ENCODE measurements around the gene PPP1R27.

Gene PPP1R27

GRCh38 chr17:81834831-81835267 is at the start of gene PPP1R27:
Gene PPP1R27 (minus strand): TSS chr17:81835050. CDS start chr17:81834953, 97 bp downstream.
- no peak for FAIRE-seq

DNA sequence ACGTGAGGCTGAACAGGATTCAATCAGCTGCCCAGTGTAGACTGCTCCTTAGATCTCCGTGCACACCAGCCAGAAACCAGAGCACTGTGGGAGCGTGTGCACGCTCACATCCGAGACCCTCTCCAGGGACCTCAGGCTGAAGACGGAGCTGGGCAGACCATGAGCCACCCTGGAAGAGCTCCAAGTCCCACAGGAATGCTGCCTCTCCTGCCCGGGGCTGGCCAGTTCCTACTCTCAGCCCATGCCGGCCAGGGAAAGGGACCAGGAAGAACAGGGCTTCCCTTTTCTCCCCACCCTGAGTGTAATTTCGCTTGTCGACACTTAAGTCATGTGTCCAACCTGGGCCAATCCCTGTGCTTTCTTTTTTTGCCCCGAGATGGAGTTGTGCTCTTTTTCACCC is 49.7 kb upstream of the PPP1R27 start:
- FAIRE-seq, result no peak

DNA sequence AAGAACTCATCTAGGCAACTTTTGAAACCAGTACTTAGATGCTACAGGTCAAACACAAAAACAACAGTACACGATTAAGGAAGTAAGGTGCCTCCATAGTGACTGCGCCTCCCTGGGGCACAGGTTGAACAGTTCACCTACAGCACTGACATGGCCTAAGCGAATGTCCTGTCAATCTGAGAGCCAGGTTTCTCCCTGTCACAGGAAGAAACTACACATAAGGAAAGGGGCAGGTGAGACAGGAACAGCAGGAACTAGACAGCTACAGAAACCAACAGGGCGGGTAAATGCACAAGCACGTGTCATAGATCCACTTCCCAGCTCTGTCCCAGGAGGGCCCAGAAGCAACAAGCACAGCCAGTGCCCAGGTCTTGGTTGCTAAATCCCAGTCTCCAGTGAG is 44.3 kb upstream of the PPP1R27 start:
- no peak for FAIRE-seq

- no peak for FAIRE-seq
These were observed 43.4 kb upstream of the PPP1R27 start for GRCh38 chr17:81878294-81878693.

DNA sequence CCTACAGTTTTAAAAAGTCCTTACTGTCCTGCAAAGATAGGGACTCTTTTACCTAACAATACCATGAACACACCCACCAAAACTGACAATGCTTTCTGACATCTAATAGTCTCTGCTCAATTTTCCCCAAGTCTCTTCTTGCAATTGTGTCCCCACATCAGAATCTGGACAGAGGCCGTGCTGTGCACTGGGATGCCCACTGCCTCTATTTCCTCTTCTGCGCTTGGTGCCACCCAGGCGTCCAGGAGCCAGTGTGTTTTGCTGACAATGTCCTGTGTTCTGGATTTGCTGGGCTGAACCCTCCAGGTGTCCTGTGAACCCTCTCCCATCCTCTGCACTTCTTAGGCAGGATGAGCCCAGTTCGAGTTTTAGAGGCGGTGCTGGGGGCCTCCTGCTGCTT is 42.7 kb upstream of the PPP1R27 start:
- no peak for FAIRE-seq

DNA sequence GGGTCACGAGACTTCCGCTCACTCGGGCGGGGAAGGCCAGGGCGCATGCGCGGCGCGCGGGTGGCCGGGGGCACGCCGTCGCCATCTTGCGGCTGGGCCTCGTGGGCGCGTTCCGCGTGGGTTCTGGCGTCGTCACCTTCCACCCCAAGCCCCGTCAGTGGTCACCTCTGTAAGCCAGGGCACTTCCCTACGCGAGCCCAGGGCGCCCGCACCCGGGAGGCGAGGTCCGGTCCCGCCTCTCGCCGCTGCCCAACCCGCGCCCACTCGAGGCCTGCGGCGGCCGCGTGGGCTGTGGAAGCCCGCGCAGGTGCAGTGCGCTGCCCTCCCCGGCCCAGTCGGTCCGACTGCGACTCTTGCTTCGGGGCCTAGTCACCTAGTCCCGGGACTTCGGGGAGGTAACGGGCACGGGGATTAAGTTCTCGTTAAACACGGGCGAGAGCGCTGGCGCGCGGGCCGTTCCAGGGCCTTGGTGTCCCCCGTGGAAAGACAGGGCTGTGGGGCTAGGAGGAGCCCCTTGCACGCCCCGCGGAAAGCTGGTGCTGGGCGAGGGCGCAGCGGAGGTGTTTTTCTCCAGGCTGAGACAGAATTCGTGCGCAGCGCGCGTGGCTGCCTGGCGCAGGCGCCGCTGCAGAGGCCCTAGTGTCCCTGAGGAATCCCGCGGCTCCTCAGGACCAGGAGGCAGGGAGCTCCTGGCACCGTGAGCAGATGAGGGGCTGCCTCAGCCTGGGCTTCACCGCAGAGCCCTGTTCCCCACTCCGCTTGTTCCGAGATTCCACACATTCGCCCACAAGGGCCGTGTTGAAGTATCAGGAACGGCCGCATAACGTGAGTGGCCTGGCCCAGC is 36.8 kb upstream of the PPP1R27 start:
- no peak for FAIRE-seq

DNA sequence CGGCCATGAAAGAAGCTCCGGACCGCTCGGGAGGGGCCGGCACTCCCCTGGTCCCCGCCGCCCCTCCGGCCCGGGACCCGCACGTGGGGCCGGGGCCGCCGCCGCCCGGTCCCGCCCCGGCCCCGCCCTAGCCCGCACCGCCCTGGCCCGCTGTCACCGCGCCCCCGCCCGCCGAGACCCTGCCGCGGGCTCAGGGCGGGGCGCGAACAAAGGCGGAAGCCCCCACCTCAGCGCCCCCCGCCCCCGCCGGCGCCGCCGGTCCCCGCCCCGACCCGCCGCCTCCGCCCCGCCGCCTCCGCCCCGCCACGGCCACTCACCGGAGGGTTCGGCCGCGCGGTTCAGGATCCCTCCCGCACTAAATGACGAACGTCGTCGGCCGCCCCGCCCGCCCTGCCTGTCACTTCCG is 36.1 kb upstream of the PPP1R27 start, which contains the start of gene ARHGDIA:
Gene ARHGDIA (minus strand): TSS at position 357 of the 406 bp plus-strand sequence. CDS start 1,407 bp downstream, outside the sequence.
- no peak for FAIRE-seq

- no peak for FAIRE-seq
These were observed 35.5 kb upstream of the PPP1R27 start for GRCh38 chr17:81870131-81870980.

DNA sequence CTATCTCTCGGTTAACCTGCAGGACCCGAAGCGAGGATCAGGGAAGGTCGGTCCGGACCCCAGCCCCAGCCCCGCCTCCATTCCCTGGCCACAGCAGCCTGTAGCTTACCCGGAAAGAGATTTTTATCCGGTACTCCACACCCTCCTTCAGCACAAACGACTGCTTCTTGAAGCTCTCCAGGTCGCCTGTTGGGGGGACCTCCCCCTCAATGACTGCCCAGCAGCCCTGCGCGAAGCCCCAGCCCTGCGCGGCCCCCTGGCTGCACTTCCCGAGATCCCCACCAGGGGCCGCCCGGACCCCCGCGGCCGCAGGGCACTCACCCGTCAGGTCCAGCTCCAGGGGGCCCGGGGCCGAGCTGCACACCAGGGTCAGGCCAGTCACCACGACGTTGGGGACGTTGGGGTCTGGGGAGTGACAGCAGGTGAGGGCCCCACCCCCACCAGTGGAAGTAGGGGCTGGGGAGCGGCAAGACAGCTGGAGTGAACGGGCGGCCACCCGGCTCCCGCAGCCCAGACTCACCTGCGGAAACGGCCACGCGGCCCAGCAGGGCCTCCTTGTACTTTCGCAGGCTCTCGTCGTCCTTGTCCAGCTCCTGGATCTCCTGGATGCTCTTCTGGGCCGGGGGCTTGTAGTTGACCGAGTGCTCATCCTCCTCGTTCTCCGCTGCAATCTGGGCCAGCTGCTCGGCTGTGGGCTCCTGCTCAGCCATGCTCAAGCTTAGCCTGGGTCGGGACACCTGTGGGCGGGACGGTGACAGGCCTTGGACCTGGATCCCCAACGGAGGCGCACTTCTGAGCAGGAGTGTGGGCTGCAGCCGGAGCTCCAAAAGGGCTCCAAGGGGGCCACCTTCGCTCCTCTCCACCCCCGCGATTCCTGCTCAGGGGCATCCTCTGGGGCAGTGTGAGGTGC is 34.6 kb upstream of the PPP1R27 start:
- no peak for FAIRE-seq

DNA sequence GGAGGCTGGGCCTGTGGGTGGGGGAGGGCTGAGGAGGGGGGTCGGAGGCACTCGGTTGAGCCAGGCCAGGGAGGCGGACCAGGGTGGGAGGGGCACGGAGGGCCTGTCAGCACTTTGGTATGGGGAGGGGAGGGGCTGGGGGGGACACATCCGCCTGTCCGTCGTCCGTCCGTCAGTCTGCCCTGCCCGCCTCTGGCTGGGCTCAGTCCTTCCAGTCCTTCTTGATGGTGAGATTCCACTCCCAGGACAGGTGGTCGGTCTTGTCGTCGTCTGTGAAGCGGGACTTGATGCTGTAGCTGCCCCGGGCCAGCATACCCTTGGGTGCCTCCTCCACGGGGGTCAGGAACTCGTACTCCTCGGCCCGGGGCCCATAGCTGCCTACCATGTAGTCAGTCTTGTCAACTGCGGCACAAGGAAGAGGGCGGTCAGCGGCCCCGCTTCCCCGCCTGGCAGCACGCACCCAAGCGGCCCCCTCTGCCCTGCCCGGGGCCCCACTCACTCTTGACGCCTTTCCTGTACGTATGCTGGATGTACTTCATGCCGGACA is 33.9 kb upstream of the PPP1R27 start:
- FAIRE-seq, result no peak

- FAIRE-seq, result no peak
These were observed 33.3 kb upstream of the PPP1R27 start for GRCh38 chr17:81867991-81868673.

DNA sequence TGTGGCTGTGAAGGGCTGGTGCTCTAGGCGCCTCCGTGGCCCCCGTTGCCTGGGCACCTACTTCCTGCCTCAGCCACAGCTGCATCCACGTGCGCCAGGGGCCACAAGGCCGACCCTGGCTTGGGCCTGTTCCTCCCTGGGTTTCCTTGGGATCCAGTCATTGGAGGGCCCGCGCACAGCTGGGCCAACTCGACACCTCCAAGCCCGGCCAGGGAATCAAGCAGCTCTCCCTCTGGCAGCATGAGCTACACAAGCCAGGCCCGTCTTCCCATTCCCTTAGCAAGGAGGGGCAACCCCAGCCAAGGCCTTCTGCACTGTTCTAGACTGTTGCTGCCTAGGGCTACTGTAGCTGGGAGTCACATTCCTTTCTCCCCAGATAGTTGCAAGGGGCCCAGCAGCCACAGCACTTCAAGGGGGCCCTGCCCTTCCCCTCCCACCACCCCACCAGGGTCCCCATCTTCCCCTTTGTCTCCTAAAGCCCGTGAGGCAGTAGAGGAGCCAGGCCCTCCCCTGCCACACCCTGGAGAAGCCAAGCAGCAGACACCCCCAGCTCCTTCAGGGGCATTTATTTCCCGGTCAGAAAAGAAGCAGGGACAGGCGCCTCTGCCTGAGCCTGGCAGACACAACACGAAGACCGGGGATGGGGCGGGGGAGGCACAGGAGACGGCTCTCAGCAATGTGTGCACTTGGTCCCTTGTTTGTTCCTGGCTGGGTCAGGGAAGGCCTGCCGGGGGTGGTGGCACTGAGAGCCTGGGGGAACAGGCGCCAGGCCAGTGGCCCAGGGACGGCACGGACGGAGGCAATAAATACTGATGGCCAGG is 32.5 kb upstream of the PPP1R27 start:
- FAIRE-seq, result no peak

DNA sequence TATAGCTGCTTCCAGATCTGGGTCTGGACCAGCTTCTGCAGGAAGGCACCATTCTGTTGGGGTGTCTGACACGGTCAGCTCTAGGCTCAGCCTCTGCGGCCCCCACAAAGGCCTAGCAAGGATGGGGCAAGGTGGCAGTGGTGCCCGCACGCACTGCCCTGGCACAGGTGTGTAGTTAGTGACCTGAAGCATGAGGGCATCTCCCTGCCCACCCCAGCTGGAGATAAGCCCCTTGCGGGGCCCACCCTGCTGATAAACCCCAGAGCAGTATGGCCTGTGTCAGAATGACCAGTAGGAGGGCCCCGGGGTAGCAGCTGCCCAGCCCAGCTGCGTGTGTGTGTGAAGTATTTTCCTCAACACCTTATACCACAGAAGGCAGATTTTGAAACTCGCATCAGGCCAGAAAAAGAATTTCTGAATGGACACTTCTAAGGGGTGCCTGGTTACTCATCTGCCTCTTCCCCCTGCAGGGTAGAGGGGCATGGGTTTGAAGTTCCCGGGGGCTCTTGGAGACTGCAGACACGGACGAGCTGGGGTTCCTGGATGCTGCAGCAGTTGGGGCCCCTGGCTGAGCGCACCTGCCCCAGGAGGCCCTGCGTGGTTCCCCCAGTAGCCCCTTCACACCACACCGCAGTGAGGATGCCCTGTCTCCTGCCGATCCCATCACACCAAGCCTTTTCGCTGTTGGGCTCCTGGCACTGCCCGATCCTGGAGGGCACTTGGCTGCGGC is 31.8 kb upstream of the PPP1R27 start:
- no peak for FAIRE-seq

DNA sequence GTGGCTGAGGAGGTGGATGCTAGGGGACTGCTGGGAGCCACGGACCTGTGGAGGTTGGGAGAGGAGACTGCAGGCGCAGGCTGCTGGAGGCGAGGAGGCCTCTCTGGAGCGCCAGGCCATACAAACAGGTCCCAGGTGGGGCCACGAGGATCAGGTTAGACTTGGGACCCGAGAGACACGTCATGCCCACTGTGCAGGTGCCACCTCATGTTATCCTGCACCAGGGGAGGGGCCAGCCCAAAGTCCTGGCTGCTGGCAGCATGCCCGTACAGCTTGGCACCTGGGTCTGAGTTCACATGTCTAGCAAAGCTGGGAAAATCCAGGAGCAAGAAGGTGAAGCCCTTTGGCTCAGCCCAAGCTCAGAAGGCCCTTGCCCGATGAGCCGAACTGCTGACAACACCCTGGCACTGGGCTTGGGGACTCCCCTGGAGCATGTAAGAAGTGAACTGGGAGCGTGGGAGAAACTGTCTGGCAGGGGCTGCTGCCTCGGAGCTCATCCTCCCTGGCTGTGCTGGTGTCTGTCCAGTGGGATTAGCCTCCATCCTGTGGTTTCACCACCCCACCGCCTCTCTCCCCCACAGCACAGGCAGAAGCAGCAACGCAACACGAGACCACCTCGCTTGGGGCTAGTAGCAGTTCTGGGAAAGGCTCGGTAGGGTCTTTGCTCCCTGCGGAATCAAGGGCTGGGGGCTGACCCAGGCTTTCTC is 31.0 kb upstream of the PPP1R27 start:
- FAIRE-seq, result no peak

- FAIRE-seq, result no peak
These were observed 30.5 kb upstream of the PPP1R27 start for GRCh38 chr17:81865358-81865732.

DNA sequence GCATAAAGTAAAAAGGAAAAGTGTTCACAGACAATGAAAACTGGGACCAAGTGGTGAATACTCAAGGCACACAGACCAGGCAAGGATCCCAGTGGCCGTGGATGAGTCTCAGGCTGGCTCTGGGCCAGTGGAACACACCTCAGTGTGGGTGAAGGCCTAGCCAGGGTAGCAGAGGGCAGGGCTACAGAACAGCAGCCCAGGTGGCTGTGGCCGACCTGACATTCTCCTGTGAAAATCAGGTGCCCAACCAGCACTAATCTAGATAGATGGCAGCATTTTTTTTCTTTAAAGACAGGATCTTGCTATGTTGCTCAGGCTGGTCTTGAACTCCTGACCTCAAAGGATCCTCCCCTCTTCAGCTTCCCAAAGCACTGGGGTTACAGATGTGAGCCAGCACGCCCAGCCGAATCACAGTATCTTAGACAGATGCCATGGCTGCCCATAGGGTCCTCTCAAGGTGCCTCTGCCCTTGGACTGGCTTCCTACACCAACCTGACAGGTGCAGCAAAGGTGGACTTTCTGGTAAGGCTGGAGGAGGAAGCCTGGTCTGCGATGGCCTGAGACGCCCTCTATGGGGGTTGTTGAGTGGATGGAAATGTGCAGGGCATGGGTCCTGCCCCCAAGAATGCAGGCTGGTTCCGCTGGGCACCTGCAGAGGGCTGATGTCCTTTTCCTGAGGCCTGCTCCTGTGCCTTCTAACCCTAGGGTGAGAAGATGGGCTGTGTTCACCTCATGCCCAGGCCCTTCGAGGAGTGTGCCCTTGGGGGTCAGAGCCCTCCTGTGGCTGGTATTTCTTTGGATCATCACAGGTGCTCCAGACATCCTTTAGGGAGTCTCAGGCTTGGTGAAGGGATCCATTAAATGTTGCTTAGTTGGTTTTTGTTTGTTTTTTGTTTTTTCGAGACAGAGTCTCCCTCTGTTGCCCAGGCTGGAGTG is 29.3 kb upstream of the PPP1R27 start:
- no peak for FAIRE-seq

GRCh38 chr17:81863123-81863675 is 28.3 kb upstream of the PPP1R27 start:
- FAIRE-seq, result no peak
